Osteocyte (in vitro differentiated cells): Measurements from ENCODE around the gene STON2. TPM values are rescaled to one million over a fixed set of nuclear protein-coding genes. Genes with fewer than 3 reads are reported as not detected.

ENCODE experiments used
- DNase-seq: peaks from one replicate; pipeline ENCODE4 v3.0.0; 2021; ENCODE audit warnings: mixed read lengths; ENCODE audit not compliant: unreplicated experiment; ENCODE audit errors: extremely low spot score
- H3K27ac Mint-ChIP-seq: one replicate; pipeline ENCODE4 v1.8.0; 2021; ENCODE audit warnings: mild to moderate bottlenecking, mixed read lengths; ENCODE audit not compliant: unreplicated experiment
- H3K27me3 Mint-ChIP-seq: one replicate; pipeline ENCODE4 v1.8.0; 2021; ENCODE audit warnings: mixed read lengths; ENCODE audit not compliant: unreplicated experiment
- H3K36me3 Mint-ChIP-seq: one replicate; pipeline ENCODE4 v1.8.0; 2021; ENCODE audit warnings: mixed read lengths; ENCODE audit not compliant: unreplicated experiment
- H3K4me1 Mint-ChIP-seq: one replicate; pipeline ENCODE4 v1.8.0; 2021; ENCODE audit warnings: mixed read lengths; ENCODE audit not compliant: unreplicated experiment
- H3K4me3 Mint-ChIP-seq: one replicate; pipeline ENCODE4 v1.8.0; 2021; ENCODE audit warnings: mild to moderate bottlenecking, moderate library complexity, mixed read lengths; ENCODE audit not compliant: unreplicated experiment
- H3K9me3 Mint-ChIP-seq: one replicate; pipeline ENCODE4 v1.8.0; 2021; ENCODE audit warnings: mixed read lengths; ENCODE audit not compliant: unreplicated experiment
- total RNA-seq: library from RNA; stranded (reverse); gene quantifications from 2 replicates; pipeline ENCODE4 v1.2.1, GENCODE V29; 2021
- TF ChIP-seq, protein P1 (sequence below): fragments of 200-600 bp; sonication (generic); IDR thresholded peaks from 2 replicates; pipeline ENCODE4 v1.5.0; 2021; ENCODE audit warnings: antibody characterized with exemption, mild to moderate bottlenecking, moderate library complexity

Gene STON2
- total RNA-seq, 1 donor from 2014 or later = not detected

DNA sequence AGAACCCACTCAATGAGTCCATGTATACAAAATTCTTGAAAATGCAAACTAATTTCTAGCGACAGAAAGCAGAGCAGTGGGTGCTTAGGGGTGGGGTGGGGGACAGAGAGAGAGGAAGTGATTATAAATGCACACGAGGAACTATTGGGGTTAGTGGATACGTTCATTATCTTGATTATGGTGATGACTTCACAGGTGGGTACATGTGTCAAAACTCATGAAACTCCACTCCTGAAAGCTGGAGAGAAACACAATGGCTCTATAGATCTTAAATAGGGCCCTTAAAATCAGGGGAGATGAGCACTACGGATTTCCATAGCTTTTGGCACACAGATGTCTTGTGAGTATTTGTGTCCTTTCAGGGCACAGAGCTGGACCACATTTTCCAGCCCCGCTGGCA lies 59.9 kb downstream of the STON2 start:
- Mint-ChIP-seq H3K27me3 (no peaks in the 10 kb centered on the region), H3K9me3 (no peaks in the 10 kb centered on the region), H3K27ac (no peak overlapping the region), H3K4me1 (no peaks in the 10 kb centered on the region), H3K36me3 (no peaks in the 10 kb centered on the region), H3K4me3 (no peak overlapping the region)
- no peak for DNase-seq
- TF ChIP-seq, protein P1, sequence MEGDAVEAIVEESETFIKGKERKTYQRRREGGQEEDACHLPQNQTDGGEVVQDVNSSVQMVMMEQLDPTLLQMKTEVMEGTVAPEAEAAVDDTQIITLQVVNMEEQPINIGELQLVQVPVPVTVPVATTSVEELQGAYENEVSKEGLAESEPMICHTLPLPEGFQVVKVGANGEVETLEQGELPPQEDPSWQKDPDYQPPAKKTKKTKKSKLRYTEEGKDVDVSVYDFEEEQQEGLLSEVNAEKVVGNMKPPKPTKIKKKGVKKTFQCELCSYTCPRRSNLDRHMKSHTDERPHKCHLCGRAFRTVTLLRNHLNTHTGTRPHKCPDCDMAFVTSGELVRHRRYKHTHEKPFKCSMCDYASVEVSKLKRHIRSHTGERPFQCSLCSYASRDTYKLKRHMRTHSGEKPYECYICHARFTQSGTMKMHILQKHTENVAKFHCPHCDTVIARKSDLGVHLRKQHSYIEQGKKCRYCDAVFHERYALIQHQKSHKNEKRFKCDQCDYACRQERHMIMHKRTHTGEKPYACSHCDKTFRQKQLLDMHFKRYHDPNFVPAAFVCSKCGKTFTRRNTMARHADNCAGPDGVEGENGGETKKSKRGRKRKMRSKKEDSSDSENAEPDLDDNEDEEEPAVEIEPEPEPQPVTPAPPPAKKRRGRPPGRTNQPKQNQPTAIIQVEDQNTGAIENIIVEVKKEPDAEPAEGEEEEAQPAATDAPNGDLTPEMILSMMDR = no peak

DNA sequence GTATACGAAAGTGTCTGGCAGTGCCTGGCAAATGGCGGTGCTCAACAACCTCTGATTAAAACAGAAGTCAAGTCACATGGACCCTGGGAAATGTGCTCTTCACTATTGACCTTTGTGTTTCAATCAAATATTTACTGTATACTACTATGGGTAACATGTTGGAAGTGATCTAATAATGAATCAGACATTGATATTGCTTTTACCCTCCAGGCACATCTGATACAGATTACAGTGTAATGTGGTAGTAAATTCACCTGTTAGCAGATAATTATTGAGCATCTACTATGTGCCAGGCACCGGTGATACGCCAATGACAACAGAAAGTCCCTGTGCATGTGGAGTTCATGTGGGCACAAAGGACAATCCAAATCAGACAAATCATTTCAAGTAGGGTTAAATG lies 63.1 kb downstream of the STON2 start:
- DNase-seq = no peak
- Mint-ChIP-seq H3K36me3 (no peaks in the 10 kb centered on the region), H3K27me3 (no peaks in the 10 kb centered on the region), H3K9me3 (no peaks in the 10 kb centered on the region), H3K4me1 (no peaks in the 10 kb centered on the region), H3K27ac (no peak overlapping the region), H3K4me3 (no peak overlapping the region)
- TF ChIP-seq, protein P1 = no peak

DNA sequence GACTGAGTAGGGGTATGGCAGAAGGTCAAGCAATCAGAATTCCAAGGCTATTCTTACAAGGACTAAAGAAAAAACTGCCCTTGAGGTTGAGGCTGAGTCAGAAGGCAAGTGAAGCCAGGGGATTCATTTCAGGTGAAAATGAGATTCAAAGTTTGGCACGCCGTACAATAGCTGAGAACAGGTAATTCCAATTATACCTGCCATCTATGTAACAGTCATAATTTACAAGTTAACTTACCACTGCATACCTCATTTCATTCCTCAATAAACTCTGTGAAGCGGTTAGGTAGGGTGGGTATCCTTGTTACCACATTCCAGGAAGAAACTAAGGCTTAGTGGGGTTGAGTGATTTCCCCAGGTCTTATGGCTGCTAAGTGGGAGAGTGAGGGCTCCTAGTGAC lies 64.1 kb downstream of the STON2 start:
- no peaks in the 10 kb centered on the region for H3K27me3 Mint-ChIP-seq
- no peaks in the 10 kb centered on the region for H3K36me3 Mint-ChIP-seq
- TF ChIP-seq, protein P1 = no peak
- no peak for DNase-seq
- H3K9me3 Mint-ChIP-seq = no peaks in the 10 kb centered on the region
- H3K4me1 Mint-ChIP-seq = no peaks in the 10 kb centered on the region
- H3K4me3 Mint-ChIP-seq = no peak overlapping the region
- H3K27ac Mint-ChIP-seq = no peak overlapping the region

DNA sequence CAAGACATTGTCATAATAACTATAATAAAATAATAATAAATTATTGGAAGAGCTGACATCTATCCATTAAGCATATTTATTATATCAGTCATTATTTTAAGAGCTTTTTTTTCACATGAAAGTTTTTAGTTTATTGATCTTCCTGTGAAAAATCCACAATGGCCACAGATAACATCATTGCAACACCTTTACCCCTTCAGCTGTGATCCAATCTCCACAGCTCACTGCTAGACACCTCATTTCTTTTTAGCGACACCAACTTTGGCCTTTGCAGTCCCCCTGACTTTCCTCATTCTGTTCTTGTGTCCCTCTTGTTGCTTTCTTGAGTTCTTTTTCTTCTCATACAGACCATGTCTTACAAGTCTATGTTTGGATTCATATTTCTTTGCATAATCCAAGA lies 67.4 kb downstream of the STON2 start:
- Mint-ChIP-seq H3K27ac (no peak overlapping the region), H3K36me3 (no peaks in the 10 kb centered on the region), H3K4me1 (no peaks in the 10 kb centered on the region), H3K9me3 (no peaks in the 10 kb centered on the region), H3K4me3 (no peak overlapping the region), H3K27me3 (no peaks in the 10 kb centered on the region)
- DNase-seq = no peak
- TF ChIP-seq, protein P1 = no peak

DNA sequence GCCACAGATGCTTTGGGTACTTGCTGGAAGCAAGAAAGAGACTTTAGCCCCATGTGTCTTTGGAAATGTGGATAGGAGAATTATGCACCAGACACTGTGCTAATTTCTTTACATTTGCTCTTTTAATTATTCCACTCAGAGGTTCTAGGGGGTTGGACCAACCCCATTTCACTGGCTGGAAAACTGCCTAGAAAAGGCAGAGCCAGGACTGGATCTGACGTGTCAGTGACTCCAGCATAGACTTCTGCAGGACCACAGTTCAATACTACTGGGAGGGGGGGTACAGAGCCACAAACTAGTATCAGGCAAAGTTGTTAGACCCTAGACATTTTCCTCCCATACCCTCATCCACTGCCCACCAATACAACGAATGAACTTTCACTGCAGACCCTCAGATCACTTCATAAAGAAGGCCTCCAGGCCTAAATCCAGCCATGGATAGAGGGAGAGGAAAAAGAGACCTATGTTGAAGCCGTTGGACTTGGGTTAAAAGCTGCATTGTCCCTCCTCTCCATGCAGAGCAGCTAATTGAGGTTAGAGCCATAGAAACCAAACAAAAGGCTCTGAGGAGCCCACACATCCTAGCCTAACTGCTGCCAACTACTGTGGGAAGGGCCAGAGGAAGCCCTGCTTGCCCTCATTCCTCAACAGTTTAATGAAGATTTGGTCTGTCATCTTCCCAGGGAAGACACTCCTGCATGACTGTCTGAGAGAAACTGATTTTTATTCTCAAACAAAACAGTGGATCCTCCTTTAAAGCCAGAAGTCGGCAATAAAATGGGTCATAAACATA lies 68.7 kb downstream of the STON2 start:
- Mint-ChIP-seq H3K4me1 (no peaks in the 10 kb centered on the region), H3K4me3 (no peak overlapping the region), H3K27ac (no peak overlapping the region), H3K36me3 (no peaks in the 10 kb centered on the region), H3K27me3 (no peaks in the 10 kb centered on the region), H3K9me3 (no peaks in the 10 kb centered on the region)
- TF ChIP-seq, protein P1 = no peak
- no peak for DNase-seq
